Suprapubic skin (tissue), 4 donors: ENCODE measurements around the gene KCNT2. TPM values are rescaled to one million over a fixed set of nuclear protein-coding genes. Genes with fewer than 3 reads are reported as not detected.

ENCODE experiments used
- DNase-seq, 2 donors: peaks; one replicate each; pipeline ENCODE4 v3.0.0-alpha.2; 2019; ENCODE audit warnings: low spot score in 2 of 2
- H3K27ac ChIP-seq: fragments of 200-600 bp; sonication (generic); one replicate; pipeline ENCODE4 v1.5.1; 2019
- H3K27me3 ChIP-seq: fragments of 200-600 bp; sonication (generic); one replicate; pipeline ENCODE4 v1.5.1; 2019
- H3K36me3 ChIP-seq: fragments of 200-600 bp; sonication (generic); one replicate; pipeline ENCODE4 v1.5.1; 2019
- H3K4me1 ChIP-seq: fragments of 200-600 bp; sonication (generic); one replicate; pipeline ENCODE4 v1.5.1; 2019
- H3K4me3 ChIP-seq: fragments of 200-600 bp; sonication (generic); one replicate; pipeline ENCODE4 v1.5.1; 2019; ENCODE audit warnings: mild to moderate bottlenecking
- H3K9me3 ChIP-seq: fragments of 200-600 bp; sonication (generic); one replicate; pipeline ENCODE4 v1.5.1; 2019
- CTCF ChIP-seq, 2 donors: fragments of 200-600 bp in 1 of 2; fragments of 450-650 bp in 1 of 2; sonication (generic) in 1 of 2; IDR thresholded peaks; one replicate each; pipeline ENCODE4 v1.5.1; 2016 to 2019; ENCODE audit warnings: antibody characterized with exemption in 2 of 2, mild to moderate bottlenecking in 1 of 2, moderate library complexity in 1 of 2
- EP300 ChIP-seq: sonication (generic); formaldehyde crosslinking; IDR thresholded peaks from one replicate; pipeline ENCODE4 v1.6.1; 2017; ENCODE audit warnings: antibody characterized with exemption
- POLR2A ChIP-seq, 2 donors: fragments of 450-650 bp; IDR thresholded peaks; one replicate each; pipeline ENCODE4 v1.6.1; 2017; ENCODE audit warnings: antibody characterized with exemption in 2 of 2, mild to moderate bottlenecking in 2 of 2, moderate library complexity in 2 of 2
- POLR2AphosphoS5 ChIP-seq, 3 donors: sonication (generic); formaldehyde crosslinking; IDR thresholded peaks; one replicate each; pipeline ENCODE4 v1.6.1; 2017; ENCODE audit warnings: antibody characterized with exemption in 3 of 3
- WGBS: methylation state at CpG from one replicate; pipeline ENCODE4 v1.1.5; 2018; 5-methylcytosine and 5-hydroxymethylcytosine counted together
- total RNA-seq, 4 donors: library from RNA; depleted of rRNA; stranded (reverse); fragments of >200 nt; gene quantifications; one replicate each; pipeline ENCODE4 v1.1.0, GENCODE V29; 2016

Gene KCNT2
- total RNA-seq, 4 donors from 2014 or later = 0.34 to 2.5 (median 0.34) TPM

- Histone ChIP-seq H3K27me3 (no peaks in the 10 kb centered on the region), H3K9me3 (no peaks in the 10 kb centered on the region), H3K36me3 (no peaks in the 10 kb centered on the region), H3K27ac (no peak overlapping the region), H3K4me3 (no peak overlapping the region), H3K4me1 (no peaks in the 10 kb centered on the region)
- 90% methylated on average over 6 of the region's 6 CpGs for WGBS
- DNase-seq = no peak
- no peak for TF ChIP-seq EP300
- no peak for TF ChIP-seq POLR2A (IDR thresholded peaks at IDR 0.05)
- TF ChIP-seq CTCF (IDR thresholded peaks at IDR 0.05) = no peak
- no peak for TF ChIP-seq POLR2AphosphoS5 (IDR thresholded peaks at IDR 0.05)
These were observed 29.4 kb upstream of the KCNT2 start for GRCh38 chr1:196637606-196638005.

- Histone ChIP-seq H3K4me3 (no peak overlapping the region), H3K4me1 (no peaks in the 10 kb centered on the region), H3K27me3 (no peaks in the 10 kb centered on the region), H3K27ac (no peak overlapping the region), H3K36me3 (no peaks in the 10 kb centered on the region), H3K9me3 (no peaks in the 10 kb centered on the region)
- TF ChIP-seq POLR2AphosphoS5 (IDR thresholded peaks at IDR 0.05) (no peak), EP300 (no peak), CTCF (IDR thresholded peaks at IDR 0.05) (no peak), POLR2A (IDR thresholded peaks at IDR 0.05) (no peak)
- no peak for DNase-seq
- 97% methylated on average over 3 of the region's 3 CpGs for WGBS
These were observed 20.6 kb upstream of the KCNT2 start for GRCh38 chr1:196628838-196629237.

- WGBS = 82% methylated on average over 1 of the region's 1 CpG
- H3K27ac ChIP-seq = no peak overlapping the region
- H3K27me3 ChIP-seq = no peaks in the 10 kb centered on the region
- no peak for TF ChIP-seq POLR2A (IDR thresholded peaks at IDR 0.05)
- no peak for TF ChIP-seq EP300
- TF ChIP-seq CTCF (IDR thresholded peaks at IDR 0.05) = no peak
- TF ChIP-seq POLR2AphosphoS5 (IDR thresholded peaks at IDR 0.05) = no peak
- no peak overlapping the region for H3K4me3 ChIP-seq
- DNase-seq = no peak
- no peaks in the 10 kb centered on the region for H3K36me3 ChIP-seq
- no peaks in the 10 kb centered on the region for H3K4me1 ChIP-seq
- H3K9me3 ChIP-seq = no peaks in the 10 kb centered on the region
These were observed 14.8 kb upstream of the KCNT2 start for GRCh38 chr1:196623079-196623478.

- H3K4me1 ChIP-seq = no peaks in the 10 kb centered on the region
- no peak overlapping the region for H3K4me3 ChIP-seq
- TF ChIP-seq POLR2AphosphoS5 (IDR thresholded peaks at IDR 0.05) (no peak), EP300 (no peak), CTCF (IDR thresholded peaks at IDR 0.05) (no peak), POLR2A (IDR thresholded peaks at IDR 0.05) (no peak)
- no peak overlapping the region for H3K27ac ChIP-seq
- no peaks in the 10 kb centered on the region for H3K27me3 ChIP-seq
- WGBS = 97% methylated on average over 2 of the region's 2 CpGs
- no peaks in the 10 kb centered on the region for H3K9me3 ChIP-seq
- H3K36me3 ChIP-seq = no peaks in the 10 kb centered on the region
- no peak for DNase-seq
These were observed 11.5 kb upstream of the KCNT2 start for GRCh38 chr1:196619721-196620120.

GRCh38 chr1:196611873-196612272, 3.6 kb upstream of the KCNT2 start:
- TF ChIP-seq POLR2AphosphoS5 (IDR thresholded peaks at IDR 0.05) (no peak), EP300 (no peak), POLR2A (IDR thresholded peaks at IDR 0.05) (no peak), CTCF (IDR thresholded peaks at IDR 0.05) (no peak)
- H3K27ac ChIP-seq = no peak overlapping the region
- 73% methylated on average over 3 of the region's 3 CpGs for WGBS
- no peak overlapping the region for H3K4me3 ChIP-seq
- H3K27me3 ChIP-seq = peaks cover 8% of the 10 kb centered on the region
- no peaks in the 10 kb centered on the region for H3K36me3 ChIP-seq
- peaks cover 16% of the 10 kb centered on the region for H3K4me1 ChIP-seq
- no peak for DNase-seq
- no peaks in the 10 kb centered on the region for H3K9me3 ChIP-seq
